DOHH2 (cell line): ENCODE measurements around the gene PLS3.

ENCODE experiments used
- CTCF ChIP-seq: fragments of 200-600 bp; sonication (generic); IDR thresholded peaks from one replicate; pipeline ENCODE4 v1.5.1; 2014; ENCODE audit warnings: antibody characterized with exemption, mild to moderate bottlenecking, low read depth, low read length; ENCODE audit not compliant: poor library complexity, severe bottlenecking
- EZH2phosphoT487 ChIP-seq: fragments of 200-600 bp; sonication (generic); IDR thresholded peaks from 2 replicates; pipeline ENCODE4 v1.6.1; 2017; ENCODE audit warnings: borderline replicate concordance, mild to moderate bottlenecking, antibody characterized with exemption, low read length, moderate library complexity, mixed read lengths

- TF ChIP-seq CTCF (no peak), EZH2phosphoT487 (no peak)
These were observed 26.6 kb upstream of the PLS3 start for GRCh38 chrX:115534383-115534782.
